Stimulated activated naive B cell treated with anti-CD40 and anti-IgM and Interleukin-4, amounts not matched to agents 10 μg/mL and 1 μg/mL and 100 μg/mL, for 72 hours (primary cell): ENCODE measurements around the gene INVS.
"Not testable (repeated sequence)": the region's sequence is repeated elsewhere in the genome, so short reads cannot be mapped to it uniquely, and the experiment has no call there.

ENCODE experiments used
- ATAC-seq, 2 donors: fragments of 150-1000 bp; cut with Tn5 transposase; replicated peaks; 2 replicates each; pipeline ENCODE4 v1.10.0; 2021; ENCODE audit warnings: moderate library complexity in 1 of 2
- DNase-seq: peaks from one replicate; pipeline ENCODE4 v3.0.0; 2021
- H3K27ac Mint-ChIP-seq: one replicate; pipeline ENCODE4 v1.8.0; 2022; ENCODE audit warnings: mild to moderate bottlenecking, mixed read lengths
- H3K27me3 Mint-ChIP-seq, 2 donors: one replicate each; pipeline ENCODE4 v1.8.0; 2022; ENCODE audit warnings: mixed read lengths in 2 of 2
- H3K36me3 Mint-ChIP-seq, 2 donors: one replicate each; pipeline ENCODE4 v1.8.0; 2022; ENCODE audit warnings: mixed read lengths in 2 of 2, mild to moderate bottlenecking in 1 of 2
- H3K4me1 Mint-ChIP-seq, 2 donors: one replicate each; pipeline ENCODE4 v1.8.0; 2022; ENCODE audit warnings: mixed read lengths in 2 of 2, mild to moderate bottlenecking in 1 of 2
- H3K4me3 Mint-ChIP-seq, 2 donors: one replicate each; pipeline ENCODE4 v1.8.0; 2022; ENCODE audit warnings: mild to moderate bottlenecking in 2 of 2, mixed read lengths in 2 of 2, moderate library complexity in 1 of 2
- H3K9me3 Mint-ChIP-seq, 2 donors: one replicate each; pipeline ENCODE4 v1.8.0; 2022; ENCODE audit warnings: mixed read lengths in 2 of 2, mild to moderate bottlenecking in 1 of 2

Gene INVS

DNA sequence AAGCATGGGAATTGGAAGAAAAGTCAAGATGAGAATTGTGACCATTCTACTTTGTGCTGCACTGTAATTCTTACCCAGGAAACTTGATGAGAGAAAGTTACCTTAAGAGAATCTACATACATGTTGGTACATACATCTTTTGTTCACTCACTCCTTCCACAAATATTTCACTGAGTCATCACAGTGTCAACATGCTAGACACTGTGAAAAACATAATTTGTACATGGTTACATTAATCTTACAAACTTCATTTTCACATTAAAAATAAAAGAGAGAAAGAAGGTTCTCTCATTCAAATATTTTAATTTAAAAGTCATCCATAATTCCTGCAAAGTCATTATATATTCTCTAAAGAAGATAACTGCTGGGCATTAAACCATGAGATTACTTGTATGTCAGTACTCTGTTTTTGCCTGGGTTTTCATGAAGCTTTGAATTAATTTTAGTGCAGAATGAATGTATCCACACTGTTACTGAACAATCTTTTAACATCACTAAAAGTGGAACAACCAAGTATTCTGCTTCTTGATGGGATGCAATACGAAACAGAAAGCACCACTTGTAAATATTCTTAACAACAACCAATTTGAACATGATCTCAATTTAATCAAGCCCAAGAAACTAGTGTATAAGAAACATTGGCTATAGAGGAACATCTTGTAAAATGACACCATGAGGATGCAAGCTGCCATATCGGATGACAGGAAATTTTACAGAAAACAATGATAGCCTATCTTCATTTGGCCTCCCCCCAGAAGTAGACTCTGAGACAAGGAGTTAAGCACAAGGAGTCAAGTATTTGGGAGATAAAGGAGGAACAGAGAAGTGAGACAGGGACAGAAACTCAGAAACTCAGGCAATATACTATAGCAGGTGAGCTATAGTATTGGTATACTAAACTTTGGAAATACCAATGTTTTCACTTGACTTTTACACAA lies 28.7 kb upstream of the INVS start:
- DNase-seq = no peak
- Mint-ChIP-seq H3K4me1 (peaks cover 25 to 49% of the 10 kb centered on the region in 2 donors), H3K9me3 (no peaks in the 10 kb centered on the region), H3K4me3 (no peak overlapping the region), H3K27ac (no peak overlapping the region), H3K36me3 (peaks cover 3 to 7% of the 10 kb centered on the region in 2 donors), H3K27me3 (no peaks in the 10 kb centered on the region)
- no peak for ATAC-seq

DNA sequence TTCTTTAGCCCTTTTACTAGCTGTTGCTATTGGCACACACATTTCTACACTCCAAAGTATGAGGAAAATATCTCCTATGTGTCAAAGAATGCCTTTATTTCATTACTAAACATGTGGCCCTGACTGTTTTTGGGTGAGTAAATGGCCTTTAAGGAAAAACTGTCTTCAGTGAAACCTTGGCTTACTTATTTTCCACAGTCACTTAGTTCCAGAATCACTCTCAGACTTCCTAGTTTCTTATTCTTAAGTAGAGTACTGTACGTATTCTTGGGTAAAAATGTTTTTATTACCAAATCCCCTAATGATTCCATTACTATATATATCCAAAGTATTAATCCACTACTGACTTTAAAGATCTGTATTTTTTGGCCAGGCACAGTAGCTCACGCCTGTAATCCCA lies 27.8 kb upstream of the INVS start:
- H3K27me3 Mint-ChIP-seq = no peaks in the 10 kb centered on the region
- no peak overlapping the region for H3K27ac Mint-ChIP-seq
- H3K4me1 Mint-ChIP-seq = peaks cover 27 to 52% of the 10 kb centered on the region in 2 donors
- DNase-seq = no peak
- H3K36me3 Mint-ChIP-seq = peaks cover 6 to 8% of the 10 kb centered on the region in 2 donors
- no peak overlapping the region for H3K4me3 Mint-ChIP-seq
- ATAC-seq = no peak
- H3K9me3 Mint-ChIP-seq = no peaks in the 10 kb centered on the region

DNA sequence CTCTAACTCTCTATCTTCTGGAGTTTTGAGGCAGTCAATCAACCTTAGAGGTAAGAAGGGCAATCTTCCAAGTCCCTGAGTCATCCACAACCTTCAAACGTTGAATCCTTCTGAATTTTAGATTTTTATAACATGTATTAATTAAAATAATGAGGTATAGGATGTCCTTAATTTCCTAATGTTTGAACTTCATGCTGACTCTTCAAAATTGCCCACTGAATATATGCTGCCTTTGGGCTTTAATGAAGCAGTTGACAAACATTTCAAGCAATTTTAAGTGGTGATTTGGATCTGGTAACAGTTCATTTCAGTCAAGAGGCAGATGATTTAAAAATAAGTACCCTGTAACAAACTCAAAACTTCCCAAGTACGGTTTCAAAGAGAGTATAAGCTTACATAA lies 26.2 kb upstream of the INVS start:
- Mint-ChIP-seq H3K9me3 (no peaks in the 10 kb centered on the region), H3K4me1 (peaks cover 30 to 52% of the 10 kb centered on the region in 2 donors), H3K27ac (no peak overlapping the region), H3K27me3 (no peaks in the 10 kb centered on the region), H3K4me3 (no peak overlapping the region), H3K36me3 (peaks cover 7 to 11% of the 10 kb centered on the region in 2 donors)
- ATAC-seq (no peak), DNase-seq (no peak)

DNA sequence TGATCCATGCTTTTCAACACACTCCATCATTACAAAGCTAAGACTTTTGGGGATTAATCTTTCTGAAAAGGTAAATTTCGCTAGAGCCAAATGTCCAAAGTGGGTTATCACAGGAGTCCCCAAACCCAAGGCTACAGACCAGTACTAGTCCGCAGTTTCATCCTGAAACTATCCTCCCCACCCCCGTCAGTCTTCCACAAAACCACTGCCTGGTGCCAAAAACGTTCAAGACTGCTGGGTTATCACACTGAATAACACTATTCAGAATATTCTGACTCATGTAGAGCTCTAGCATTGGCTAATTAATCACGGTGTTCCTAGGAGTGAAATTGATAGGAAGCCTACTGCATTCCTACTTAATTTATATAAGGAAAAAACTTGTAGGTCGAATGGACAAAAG lies 24.9 kb upstream of the INVS start:
- H3K27ac Mint-ChIP-seq = no peak overlapping the region
- H3K4me1 Mint-ChIP-seq = peaks cover 35 to 64% of the 10 kb centered on the region in 2 donors
- no peak overlapping the region for H3K4me3 Mint-ChIP-seq
- peaks cover 8 to 18% of the 10 kb centered on the region in 2 donors for H3K36me3 Mint-ChIP-seq
- no peak for DNase-seq
- no peak for ATAC-seq
- H3K9me3 Mint-ChIP-seq = no peaks in the 10 kb centered on the region
- no peaks in the 10 kb centered on the region for H3K27me3 Mint-ChIP-seq

DNA sequence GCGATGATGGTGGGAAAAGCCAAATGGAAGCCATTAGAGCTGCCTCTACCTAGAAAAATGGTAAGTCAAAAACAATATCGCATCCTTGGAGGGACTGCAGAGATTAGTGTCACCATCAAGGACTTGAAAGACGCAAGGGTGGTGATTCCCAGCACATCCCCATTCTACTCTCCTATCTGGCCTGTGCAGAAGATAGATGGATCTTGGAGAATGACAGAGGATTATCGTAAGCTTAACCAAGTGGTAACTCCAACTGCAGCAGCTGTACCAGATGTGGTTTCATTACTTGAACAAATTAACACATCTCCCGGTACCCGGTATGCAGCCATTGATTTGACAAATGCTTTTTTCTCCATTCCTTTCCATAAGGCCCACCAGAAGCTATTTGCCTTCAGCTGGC lies 24.1 kb upstream of the INVS start:
- DNase-seq = no peak
- Mint-ChIP-seq H3K27me3 (no peaks in the 10 kb centered on the region), H3K4me3 (no peak overlapping the region), H3K27ac (no peak overlapping the region), H3K36me3 (peaks cover 8 to 20% of the 10 kb centered on the region in 2 donors), H3K4me1 (peaks cover 38 to 66% of the 10 kb centered on the region in 2 donors), H3K9me3 (no peaks in the 10 kb centered on the region)
- ATAC-seq = no peak

DNA sequence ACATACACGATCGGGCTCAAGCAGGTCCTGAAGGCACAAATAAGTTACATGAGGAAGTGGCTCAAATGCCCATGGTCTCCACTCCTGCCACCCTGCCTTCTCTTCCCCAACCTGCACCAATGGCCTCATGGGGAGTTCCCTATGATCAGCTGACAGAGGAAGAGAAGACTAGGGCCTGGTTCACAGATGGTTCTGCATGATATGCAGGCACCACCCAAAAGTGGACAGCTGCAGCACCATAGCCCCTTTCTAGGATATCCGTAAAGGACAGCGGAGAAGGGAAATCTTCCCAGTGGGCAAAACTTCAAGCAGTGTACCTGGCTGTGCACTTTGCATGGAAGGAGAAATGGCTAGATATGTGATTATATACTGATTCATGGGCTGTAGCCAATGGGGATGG lies 22.8 kb upstream of the INVS start:
- not testable (repeated sequence) for H3K4me3 Mint-ChIP-seq, DNase-seq, ATAC-seq, H3K9me3 Mint-ChIP-seq, H3K27me3 Mint-ChIP-seq
- H3K36me3 Mint-ChIP-seq = peaks cover 8 to 24% of the 10 kb centered on the region in 2 donors
- H3K4me1 Mint-ChIP-seq = peaks cover 38 to 61% of the 10 kb centered on the region in 2 donors
- H3K27ac Mint-ChIP-seq = peak overlapping the region; percentile 47

DNA sequence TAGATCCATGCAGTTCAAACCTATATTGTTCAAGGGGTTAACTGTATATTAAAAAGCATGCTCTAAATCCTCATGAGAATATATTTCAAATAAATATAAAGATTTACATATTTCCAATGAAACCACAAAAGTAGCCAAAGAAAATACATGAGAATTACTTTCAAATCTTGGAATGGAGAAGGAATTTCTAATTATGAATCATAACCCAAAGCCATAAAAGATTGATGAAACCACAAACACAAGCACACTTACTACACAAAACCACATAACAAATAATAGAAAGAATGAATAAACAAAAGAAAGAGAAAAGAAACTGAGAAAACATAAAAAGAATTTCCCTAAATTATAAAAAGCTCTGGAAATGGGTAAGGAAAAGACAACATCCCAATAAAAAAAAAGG lies 16.3 kb upstream of the INVS start:
- peaks cover 44 to 80% of the 10 kb centered on the region in 2 donors for H3K4me1 Mint-ChIP-seq

DNA sequence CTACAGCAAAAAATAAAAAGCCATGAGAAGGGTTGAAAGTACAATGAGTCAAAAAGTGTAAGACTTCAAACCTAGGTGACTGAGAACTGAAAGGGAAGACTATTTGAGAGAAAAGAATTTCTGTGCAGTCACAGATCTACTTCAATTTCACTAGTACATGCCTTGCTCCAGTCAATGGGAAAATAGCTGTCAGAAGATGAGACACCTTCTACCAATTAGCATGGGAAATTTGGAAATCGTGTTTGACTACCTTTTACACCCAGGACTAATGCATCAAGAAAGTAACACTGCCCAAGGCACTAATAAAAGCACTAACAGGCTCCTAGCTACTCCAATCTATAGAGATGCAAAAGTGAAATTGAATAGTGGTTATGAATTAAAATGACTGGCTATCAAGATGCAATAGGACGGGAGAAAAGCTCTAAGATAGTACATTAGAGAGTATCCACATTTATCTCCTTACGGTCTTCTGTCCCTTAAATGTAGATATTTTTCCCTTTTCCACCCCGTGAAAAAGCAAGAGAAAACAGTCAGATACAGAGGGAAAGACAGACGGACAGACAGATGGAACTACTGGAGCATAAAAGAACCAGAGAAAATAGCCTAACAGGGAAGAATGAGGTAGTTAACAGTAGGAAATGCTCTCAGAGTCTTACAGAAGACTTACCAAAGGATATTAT lies 15.5 kb upstream of the INVS start:
- DNase-seq (no peak), ATAC-seq (peak; percentile 52 to 62)
- peak overlapping the region; percentile 83 to 87 for H3K4me3 Mint-ChIP-seq
- no peaks in the 10 kb centered on the region for H3K9me3 Mint-ChIP-seq
- H3K27ac Mint-ChIP-seq = peak overlapping the region; percentile 96
- no peaks in the 10 kb centered on the region for H3K27me3 Mint-ChIP-seq
- H3K4me1 Mint-ChIP-seq = peaks cover 48 to 81% of the 10 kb centered on the region in 2 donors
- H3K36me3 Mint-ChIP-seq = peaks cover 0 to 13% of the 10 kb centered on the region in 2 donors

More for the DNA sequence above, 16.3 kb upstream of the INVS start:
- H3K27ac Mint-ChIP-seq = peak overlapping the region; percentile 84
- DNase-seq (no peak), ATAC-seq (no peak)
- peaks cover under 1 to 13% of the 10 kb centered on the region in 2 donors for H3K36me3 Mint-ChIP-seq
- peak overlapping the region; percentile 67 to 83 for H3K4me3 Mint-ChIP-seq
- H3K9me3 Mint-ChIP-seq = no peaks in the 10 kb centered on the region
- H3K27me3 Mint-ChIP-seq = no peaks in the 10 kb centered on the region

DNA sequence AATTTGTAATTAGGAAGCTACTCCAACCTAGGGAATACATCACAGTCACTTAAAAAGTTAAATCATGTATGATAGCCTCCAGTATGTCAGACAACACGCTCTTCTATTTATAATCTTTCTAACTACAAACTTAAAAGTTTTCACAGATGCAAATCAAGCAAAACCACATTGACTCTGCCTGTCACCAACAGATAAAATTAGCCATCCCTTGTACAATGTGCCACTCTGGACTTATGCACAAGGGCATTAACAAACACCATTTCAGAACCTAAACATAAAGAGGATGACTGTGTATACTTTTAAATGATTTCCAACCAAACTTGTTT lies 15.0 kb upstream of the INVS start:
- peak overlapping the region; percentile 96 for H3K27ac Mint-ChIP-seq
- H3K36me3 Mint-ChIP-seq = peaks cover 0 to 10% of the 10 kb centered on the region in 2 donors
- H3K4me1 Mint-ChIP-seq = peaks cover 44 to 79% of the 10 kb centered on the region in 2 donors
- no peaks in the 10 kb centered on the region for H3K27me3 Mint-ChIP-seq
- no peak for DNase-seq
- H3K9me3 Mint-ChIP-seq = no peaks in the 10 kb centered on the region
- ATAC-seq = peak; percentile 61 to 64
- H3K4me3 Mint-ChIP-seq = peak overlapping the region; percentile 83 to 87

DNA sequence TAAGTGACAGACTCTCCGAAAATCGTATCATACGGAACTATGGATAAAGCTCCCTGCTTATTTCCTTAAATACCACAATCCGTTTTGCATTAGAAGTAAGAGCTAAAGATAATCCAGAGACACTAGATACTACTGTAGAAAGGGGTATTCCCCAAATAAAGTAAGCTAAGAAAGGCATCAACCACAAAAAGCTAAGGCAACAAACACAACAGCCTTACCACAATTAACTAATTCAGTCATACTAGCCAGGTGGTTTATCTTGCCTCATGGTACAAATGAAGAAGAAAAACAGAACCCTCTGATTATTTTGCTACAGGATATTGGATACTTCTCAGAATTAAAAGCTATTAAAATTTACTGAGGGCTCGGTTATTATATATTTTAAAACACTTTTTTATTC lies 14.3 kb upstream of the INVS start:
- DNase-seq = no peak
- Mint-ChIP-seq H3K4me3 (peak overlapping the region; percentile 63 to 73), H3K9me3 (no peaks in the 10 kb centered on the region)

DNA sequence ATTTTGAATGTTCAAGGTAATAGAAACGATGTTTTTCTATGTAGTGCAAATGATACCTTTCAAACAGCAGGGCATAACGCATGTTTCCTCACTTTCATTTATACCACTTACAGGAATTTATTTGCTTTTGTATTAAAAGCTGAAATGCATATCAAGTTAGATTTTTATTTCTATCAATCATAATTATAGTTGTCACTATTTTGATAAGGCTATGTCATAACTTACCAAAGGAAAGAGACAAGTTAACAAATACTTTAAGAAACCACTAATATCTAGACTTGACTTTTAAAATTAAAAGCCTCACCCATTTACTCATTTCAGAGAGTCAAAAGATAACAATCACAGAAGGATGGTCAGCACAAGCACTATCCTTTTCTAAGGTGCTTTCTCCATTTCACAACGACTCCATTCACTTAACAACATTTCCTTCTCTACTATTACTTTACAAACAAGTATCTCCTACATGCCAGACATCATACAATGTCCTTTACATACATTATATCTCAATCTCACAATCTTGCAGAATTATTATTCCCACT lies 12.9 kb upstream of the INVS start:
- no peaks in the 10 kb centered on the region for H3K9me3 Mint-ChIP-seq
- no peak overlapping the region for H3K4me3 Mint-ChIP-seq
- H3K27me3 Mint-ChIP-seq = no peaks in the 10 kb centered on the region
- H3K4me1 Mint-ChIP-seq = peaks cover 38 to 78% of the 10 kb centered on the region in 2 donors
- ATAC-seq (no peak), DNase-seq (no peak)
- H3K27ac Mint-ChIP-seq = peak overlapping the region; percentile 26
- H3K36me3 Mint-ChIP-seq = peaks cover 0 to 9% of the 10 kb centered on the region in 2 donors

More for the DNA sequence above, 14.3 kb upstream of the INVS start:
- ATAC-seq = peak; percentile 92 to 94
- H3K27me3 Mint-ChIP-seq = no peaks in the 10 kb centered on the region
- peaks cover 0 to 8% of the 10 kb centered on the region in 2 donors for H3K36me3 Mint-ChIP-seq
- peaks cover 41 to 79% of the 10 kb centered on the region in 2 donors for H3K4me1 Mint-ChIP-seq
- H3K27ac Mint-ChIP-seq = peak overlapping the region; percentile 68

DNA sequence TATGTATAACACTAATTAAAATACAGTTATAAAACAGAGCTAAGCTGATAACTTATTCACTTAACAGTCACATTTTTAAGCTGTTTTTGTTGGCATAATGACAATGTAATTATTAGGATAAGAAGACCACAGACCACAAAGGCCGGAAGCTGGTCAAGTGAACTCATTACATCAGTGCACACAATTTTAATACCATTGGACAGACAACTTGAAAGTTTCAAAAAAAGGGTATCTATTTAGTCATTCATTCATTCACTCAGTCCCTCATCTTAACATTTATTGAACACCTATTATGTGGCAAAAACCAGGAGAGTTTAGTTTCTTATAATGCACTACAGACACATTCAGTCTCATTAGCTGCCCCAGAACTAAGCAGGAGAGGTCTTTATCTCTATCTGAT lies 11.8 kb upstream of the INVS start:
- ATAC-seq = no peak
- Mint-ChIP-seq H3K36me3 (peaks cover 0 to 10% of the 10 kb centered on the region in 2 donors), H3K4me1 (peaks cover 40 to 80% of the 10 kb centered on the region in 2 donors), H3K27ac (no peak overlapping the region), H3K9me3 (no peaks in the 10 kb centered on the region), H3K4me3 (no peak overlapping the region), H3K27me3 (no peaks in the 10 kb centered on the region)
- DNase-seq = no peak

DNA sequence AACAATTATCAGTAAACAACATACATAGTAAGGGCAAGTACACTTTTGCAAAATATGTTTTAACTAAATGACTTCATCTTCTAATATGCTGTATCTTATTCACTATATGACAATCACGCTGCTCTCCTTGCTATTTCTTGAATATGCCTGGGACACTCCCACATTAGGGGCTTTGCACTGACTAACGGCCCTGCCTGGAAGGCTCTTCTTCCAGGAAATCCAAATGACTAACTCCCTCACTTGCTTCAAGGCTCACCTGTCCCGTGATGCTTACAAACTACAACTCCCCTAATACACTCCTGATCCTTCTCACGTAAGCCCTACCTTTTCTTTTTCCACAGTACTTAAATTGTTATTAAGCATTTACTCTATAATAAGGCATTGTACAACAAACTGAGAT lies 10.8 kb upstream of the INVS start:
- H3K4me1 Mint-ChIP-seq = peaks cover 38 to 79% of the 10 kb centered on the region in 2 donors
- H3K27ac Mint-ChIP-seq = no peak overlapping the region
- H3K4me3 Mint-ChIP-seq = no peak overlapping the region
- H3K27me3 Mint-ChIP-seq = no peaks in the 10 kb centered on the region
- peaks cover 2 to 13% of the 10 kb centered on the region in 2 donors for H3K36me3 Mint-ChIP-seq
- H3K9me3 Mint-ChIP-seq = no peaks in the 10 kb centered on the region
- no peak for ATAC-seq
- DNase-seq = no peak

DNA sequence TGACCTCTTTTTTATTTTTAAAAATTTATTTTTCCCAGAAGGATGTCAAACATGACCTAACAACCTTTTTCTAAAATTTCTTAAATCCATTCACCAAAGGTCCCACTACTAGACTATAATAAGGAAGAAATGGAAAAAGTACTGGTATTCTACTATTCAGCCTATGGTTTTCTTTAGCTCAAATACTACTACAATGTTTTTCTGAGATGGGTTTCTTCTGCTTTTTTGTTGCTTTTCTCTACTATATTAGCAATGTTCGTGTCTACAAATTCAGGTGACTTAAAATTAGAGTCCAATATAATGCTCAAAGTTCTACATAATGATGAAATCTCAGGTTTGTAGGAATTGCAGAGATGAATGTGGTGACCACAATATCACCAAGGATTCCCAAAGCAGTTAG lies 8.2 kb upstream of the INVS start:
- Mint-ChIP-seq H3K36me3 (peaks cover 6 to 24% of the 10 kb centered on the region in 2 donors), H3K9me3 (no peaks in the 10 kb centered on the region), H3K4me1 (peaks cover 34 to 78% of the 10 kb centered on the region in 2 donors), H3K27ac (no peak overlapping the region), H3K27me3 (no peaks in the 10 kb centered on the region), H3K4me3 (no peak overlapping the region)
- no peak for ATAC-seq
- DNase-seq = no peak
